ENCODE measurements around the gene ADPGK. TPM values are rescaled to one million over a fixed set of nuclear protein-coding genes. Genes with fewer than 3 reads are reported as not detected.
A peak's percentile ranks its signal among the peaks of the same experiment; 100 is the strongest.

Gene ADPGK
- total RNA-seq, 1 experiment from 2014 or later, result 54.8 TPM

DNA sequence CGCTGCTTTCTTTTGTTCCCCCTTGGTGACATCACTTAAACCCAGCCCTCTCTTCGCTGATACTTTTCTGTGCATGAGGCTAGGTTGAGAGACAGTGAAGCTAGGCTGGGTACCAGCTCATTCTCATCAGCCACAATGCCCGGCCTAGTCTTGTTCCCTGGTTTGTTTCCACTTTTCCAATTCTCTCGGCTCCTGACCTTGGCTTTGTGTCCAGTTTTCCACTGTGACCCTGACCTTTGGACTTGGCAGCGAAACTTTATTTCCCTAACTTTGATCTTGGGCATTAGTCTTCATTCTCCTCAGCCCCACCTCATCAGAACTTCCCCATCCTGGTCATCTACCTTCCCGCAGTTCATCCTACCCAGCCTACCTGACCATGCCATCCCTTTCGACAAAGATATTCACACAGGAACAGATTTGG is 908 bp upstream of the ADPGK start:
- no CpG with 5 or more reads among the region's 7 CpGs for WGBS (ENCODE audit: extremely low coverage, insufficient read length, low lambda C conversion rate)
- Histone ChIP-seq H3K4me1 (ENCODE audit: insufficient read depth, low read length) (peaks cover 9% of the 10 kb centered on the region; the same call in 1 of the 2 replicates), H3K56ac (ENCODE audit: insufficient read length, low read depth, low read length) (no peak overlapping the region), H3K9me3 (ENCODE audit: control insufficient read depth, low read depth, low read length) (no peaks in the 10 kb centered on the region), H3K23ac (ENCODE audit: insufficient read length, low read depth, low read length) (no peak overlapping the region), H3K4ac (ENCODE audit: low read depth, low read length) (no peak overlapping the region), H3K23me2 (ENCODE audit: insufficient read length, low read depth, low read length, poor library complexity, severe bottlenecking) (peaks cover 3% of the 10 kb centered on the region), H3K14ac (ENCODE audit: insufficient read depth, low read length) (no peak overlapping the region), H4K91ac (ENCODE audit: insufficient read length, low read depth, low read length) (no peak overlapping the region), H2BK12ac (ENCODE audit: insufficient read length, low read depth, low read length) (no peak overlapping the region), H2BK5ac (ENCODE audit: insufficient read length, low read length) (no peak overlapping the region), H3K27ac (ENCODE audit: insufficient read length, low read depth, low read length) (no peak overlapping the region), H4K8ac (replicated peaks; ENCODE audit: insufficient read length, low read depth, low read length) (no peak overlapping the region), H2BK15ac (ENCODE audit: low read depth, low read length) (no peak overlapping the region), H4K20me1 (ENCODE audit: control insufficient read depth, insufficient read depth, insufficient read length) (no peaks in the 10 kb centered on the region), H3T11ph (ENCODE audit: low read length) (no peak overlapping the region), H3K79me1 (ENCODE audit: insufficient read depth, low read depth, low read length, poor library complexity, severe bottlenecking) (peaks cover 4% of the 10 kb centered on the region), H3K79me2 (ENCODE audit: insufficient read depth, low read length) (peaks cover 16% of the 10 kb centered on the region; the same call in 1 of the 2 replicates), H2AK5ac (ENCODE audit: insufficient read length, low read length) (no peak overlapping the region), H3K18ac (ENCODE audit: insufficient read length, low read depth, low read length) (no peak overlapping the region), H3K9ac (ENCODE audit: extremely low read depth, insufficient read length, low read length) (no peak overlapping the region), H2BK120ac (ENCODE audit: low read depth, low read length, poor library complexity, severe bottlenecking) (no peak overlapping the region), H3K27me3 (ENCODE audit: insufficient read depth, low read length) (no peaks in the 10 kb centered on the region), H4K5ac (ENCODE audit: insufficient read length, low read depth, low read length) (no peak overlapping the region), H2BK20ac (ENCODE audit: low read depth, low read length, poor library complexity, severe bottlenecking) (no peak overlapping the region), H3K4me2 (ENCODE audit: insufficient read depth, insufficient read length, low read length) (peak overlapping the region; percentile 66), H2AFZ (ENCODE audit: low read length) (no peak overlapping the region)
- H3K4me1 Mint-ChIP-seq, result peaks cover 20 to 22% of the 10 kb centered on the region in 2 experiments
- no peak for DNase-seq
- TF ChIP-seq, protein P1, sequence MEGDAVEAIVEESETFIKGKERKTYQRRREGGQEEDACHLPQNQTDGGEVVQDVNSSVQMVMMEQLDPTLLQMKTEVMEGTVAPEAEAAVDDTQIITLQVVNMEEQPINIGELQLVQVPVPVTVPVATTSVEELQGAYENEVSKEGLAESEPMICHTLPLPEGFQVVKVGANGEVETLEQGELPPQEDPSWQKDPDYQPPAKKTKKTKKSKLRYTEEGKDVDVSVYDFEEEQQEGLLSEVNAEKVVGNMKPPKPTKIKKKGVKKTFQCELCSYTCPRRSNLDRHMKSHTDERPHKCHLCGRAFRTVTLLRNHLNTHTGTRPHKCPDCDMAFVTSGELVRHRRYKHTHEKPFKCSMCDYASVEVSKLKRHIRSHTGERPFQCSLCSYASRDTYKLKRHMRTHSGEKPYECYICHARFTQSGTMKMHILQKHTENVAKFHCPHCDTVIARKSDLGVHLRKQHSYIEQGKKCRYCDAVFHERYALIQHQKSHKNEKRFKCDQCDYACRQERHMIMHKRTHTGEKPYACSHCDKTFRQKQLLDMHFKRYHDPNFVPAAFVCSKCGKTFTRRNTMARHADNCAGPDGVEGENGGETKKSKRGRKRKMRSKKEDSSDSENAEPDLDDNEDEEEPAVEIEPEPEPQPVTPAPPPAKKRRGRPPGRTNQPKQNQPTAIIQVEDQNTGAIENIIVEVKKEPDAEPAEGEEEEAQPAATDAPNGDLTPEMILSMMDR (conservative IDR thresholded peaks at IDR 0.05), result peak; percentile 18; the same call in 2 of the 3 replicates
- no peaks in the 10 kb centered on the region for H3K9me3 Mint-ChIP-seq
- H3K27ac Mint-ChIP-seq, result peak overlapping the region in 1 of 3 experiments; percentile 0; a peak in 1 of 7 replicates
- H3K27me3 Mint-ChIP-seq (ENCODE audit: low read depth), result peaks cover 1% of the 10 kb centered on the region; the same call in 1 of the 2 replicates
- peak overlapping the region; percentile 87 to 89 for H3K4me3 Mint-ChIP-seq
- peaks cover 2 to 6% (median 4%) of the 10 kb centered on the region in 3 experiments; a peak in 3 of 7 replicates for H3K36me3 Mint-ChIP-seq (ENCODE audit: insufficient read depth in 1 of 3, low read depth in 3 of 3)
